NCI-H1092 (cell line): ENCODE data around the gene NCLN.
"Not testable (repeated sequence)": the region's sequence is repeated elsewhere in the genome, so short reads cannot be mapped to it uniquely, and the experiment has no call there.

Experiments used
- DNase-seq: peaks from one replicate; lab custom pipeline; 2025; lab: John Stamatoyannopoulos, UW

NCLN gene

DNA sequence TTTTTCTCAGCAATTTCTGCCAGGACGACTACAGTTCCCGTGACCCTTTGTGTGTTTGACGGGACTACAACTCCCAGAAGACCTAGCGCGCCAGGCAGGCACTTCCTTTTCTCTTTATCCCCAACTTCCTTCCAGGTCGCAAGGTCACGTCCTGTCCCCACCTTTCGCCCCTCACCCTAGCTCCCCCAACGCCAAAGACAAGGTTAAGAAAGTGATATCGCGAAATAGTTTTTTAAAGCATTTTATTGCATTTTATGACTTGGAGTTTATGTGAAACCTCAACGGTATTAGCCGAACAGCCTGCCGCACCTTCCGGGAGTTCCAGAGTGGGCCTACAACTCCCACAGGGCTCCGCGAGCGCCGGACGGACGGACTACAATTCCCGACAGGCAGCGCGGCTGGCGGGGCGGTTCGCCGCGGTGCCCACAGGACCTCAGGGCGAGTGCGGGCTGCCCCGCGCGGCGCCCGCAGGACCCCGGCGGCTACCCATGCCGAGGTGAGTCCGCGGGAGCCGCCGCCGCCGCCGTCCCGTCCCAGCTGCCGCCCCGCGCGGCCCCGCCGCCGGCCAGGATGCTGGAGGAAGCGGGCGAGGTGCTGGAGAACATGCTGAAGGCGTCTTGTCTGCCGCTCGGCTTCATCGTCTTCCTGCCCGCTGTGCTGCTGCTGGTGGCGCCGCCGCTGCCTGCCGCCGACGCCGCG, at the start of gene NCLN:
Gene NCLN, plus strand, starts transcription at position 470 of the 699 bp plus-strand sequence. Its CDS starts 101 bp downstream, at position 571.
- peak; percentile 88 for DNase-seq

GRCh38 chr19:3135961-3136683, 49.6 kb upstream of the NCLN start, which contains the start of gene GNA15:
Gene GNA15 (plus strand): TSS chr19:3136033. CDS start chr19:3136451, 418 bp downstream.
- no peak for DNase-seq

GRCh38 chr19:3136684-3137055, 49.1 kb upstream of the NCLN start:
- no peak for DNase-seq

DNA sequence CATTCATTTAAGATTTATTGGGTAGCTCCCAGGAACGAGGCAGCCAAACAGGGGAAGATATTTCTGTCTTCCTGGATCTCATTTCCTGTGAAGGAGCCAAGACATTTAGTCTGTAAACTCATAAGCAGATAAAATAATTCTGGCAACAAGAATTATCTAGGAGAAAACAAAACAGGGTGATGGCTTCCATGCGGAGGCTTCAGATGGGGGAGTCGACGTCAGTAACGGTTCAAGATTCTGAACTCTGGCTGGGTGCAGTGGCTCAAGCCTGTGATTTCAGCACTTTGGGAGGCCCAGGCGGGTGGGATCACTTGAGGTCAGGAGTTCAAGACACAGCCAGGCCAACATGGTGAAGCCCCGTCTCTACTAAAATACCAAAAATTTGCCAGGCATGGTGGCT, 48.6 kb upstream of the NCLN start:
- no peak for DNase-seq

DNA sequence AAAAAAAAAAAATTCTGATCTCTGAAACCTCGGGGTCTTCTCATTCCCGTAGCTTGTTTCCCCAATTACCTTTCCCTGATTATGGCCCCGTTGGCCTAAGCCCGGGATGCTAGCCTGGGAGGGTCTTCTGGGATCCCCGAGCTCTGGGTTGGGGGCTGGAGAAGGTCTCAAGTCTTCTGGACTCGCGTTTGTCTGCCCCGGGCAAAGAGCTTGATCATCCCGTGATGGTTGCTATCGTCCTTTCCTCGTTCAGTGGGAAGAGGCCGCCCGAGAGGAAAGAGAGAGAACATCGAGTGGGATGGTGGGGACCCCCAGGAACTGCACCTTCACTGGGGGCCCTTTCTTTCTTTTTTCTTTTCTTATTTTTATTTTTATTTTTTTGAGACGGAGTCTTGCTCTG, 47.5 kb upstream of the NCLN start:
- DNase-seq, result no peak

GRCh38 chr19:3140667-3141038, 45.1 kb upstream of the NCLN start:
- no peak for DNase-seq

- no peak for DNase-seq
Observed at GRCh38 chr19:3142292-3142670, 43.4 kb upstream of the NCLN start.

GRCh38 chr19:3142781-3143337, 42.9 kb upstream of the NCLN start:
- DNase-seq, result no peak

GRCh38 chr19:3145909-3146676, 39.6 kb upstream of the NCLN start:
- no peak for DNase-seq

- DNase-seq, result no peak
Observed at GRCh38 chr19:3146677-3147100, 39.0 kb upstream of the NCLN start.

GRCh38 chr19:3148503-3148902, 37.2 kb upstream of the NCLN start:
- no peak for DNase-seq

DNA sequence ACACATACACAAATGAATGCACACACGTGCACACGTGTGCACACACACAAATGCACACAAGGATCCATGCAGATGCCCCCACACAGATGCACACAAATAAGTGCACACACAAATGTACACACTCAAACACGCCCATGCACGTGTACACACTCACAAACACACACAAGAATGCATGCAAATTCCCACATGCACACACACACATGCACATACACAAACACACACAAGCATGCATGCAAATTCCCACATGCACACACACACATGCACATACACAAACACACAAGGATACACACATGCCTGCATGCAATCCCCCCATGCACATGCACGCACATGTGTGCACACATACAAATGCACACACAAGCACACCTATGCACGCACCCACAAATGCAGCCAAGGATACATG, 36.6 kb upstream of the NCLN start:
- DNase-seq, result no peak

DNA sequence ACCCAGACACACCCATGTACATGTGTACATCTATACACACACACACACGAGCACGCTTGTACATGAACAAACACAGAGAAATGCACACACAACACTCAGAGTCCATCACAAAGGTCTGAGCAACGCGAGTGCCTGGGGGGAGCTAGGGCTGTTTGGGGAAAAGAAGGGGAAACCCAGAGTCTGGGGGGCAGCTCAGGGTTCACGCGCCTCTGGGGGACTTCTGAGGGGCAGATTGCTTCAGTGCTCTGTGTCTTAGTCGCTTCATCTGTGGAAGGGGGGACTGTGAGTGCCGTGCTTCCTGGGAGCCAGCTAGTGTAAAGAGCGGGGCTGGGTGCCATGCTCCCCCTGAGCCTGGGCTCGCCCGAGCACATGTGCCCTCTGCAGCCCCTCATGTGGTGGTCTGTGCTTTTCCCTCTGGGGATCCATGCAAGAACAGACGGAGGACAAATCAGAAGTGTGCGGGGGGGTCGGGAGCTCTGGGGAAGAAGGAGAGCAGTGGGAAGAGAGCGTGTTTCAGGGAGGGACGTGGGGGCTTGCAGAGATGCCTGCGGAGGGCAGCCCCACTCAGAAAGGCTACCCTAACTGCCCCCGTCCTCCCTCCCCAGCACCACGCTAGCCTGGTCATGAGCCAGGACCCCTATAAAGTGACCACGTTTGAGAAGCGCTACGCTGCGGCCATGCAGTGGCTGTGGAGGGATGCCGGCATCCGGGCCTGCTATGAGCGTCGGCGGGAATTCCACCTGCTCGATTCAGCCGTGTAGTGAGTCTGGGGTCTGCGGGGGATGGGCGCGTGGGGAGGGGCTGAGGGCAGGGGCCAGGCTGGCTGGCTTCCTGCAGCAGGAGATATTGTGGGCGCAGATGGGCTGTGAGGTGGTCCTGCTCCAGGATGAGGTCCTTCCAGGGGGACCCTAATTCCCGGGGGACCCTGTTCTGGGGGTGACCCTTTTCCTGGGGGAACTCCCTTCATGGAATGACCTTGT, 35.9 kb upstream of the NCLN start:
- DNase-seq, result no peak

DNA sequence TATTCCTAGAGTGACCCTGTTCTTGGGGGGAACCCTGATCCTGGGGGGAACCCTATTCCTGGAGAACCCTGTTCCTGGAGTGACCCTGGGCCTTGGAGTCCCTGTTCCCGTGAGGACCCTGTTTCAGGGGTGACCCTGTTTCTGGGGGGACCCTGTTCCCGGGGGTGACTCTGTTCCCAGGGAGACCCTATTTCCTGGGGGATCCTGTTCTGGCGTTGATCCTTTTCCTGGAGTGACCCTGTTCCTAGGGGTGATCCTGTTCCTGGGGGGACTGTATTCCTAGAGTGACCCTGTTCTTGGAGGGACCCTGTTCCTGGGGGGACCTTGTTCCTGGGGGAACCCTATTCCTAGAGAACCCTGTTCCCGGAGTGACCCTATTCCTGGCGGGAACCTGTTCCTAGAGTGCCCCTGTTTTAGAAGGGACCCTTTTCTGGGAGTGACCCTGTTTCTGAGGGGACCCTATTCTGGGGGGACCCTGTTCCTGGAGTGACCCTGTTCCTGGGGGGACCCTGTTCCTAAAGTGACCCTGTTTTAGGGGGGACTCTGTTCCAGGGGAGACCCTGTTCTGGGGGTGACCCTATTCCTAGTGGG, 34.9 kb upstream of the NCLN start:
- DNase-seq, result no peak

- no peak for DNase-seq
Observed at GRCh38 chr19:3151563-3152418, 33.9 kb upstream of the NCLN start.

DNA sequence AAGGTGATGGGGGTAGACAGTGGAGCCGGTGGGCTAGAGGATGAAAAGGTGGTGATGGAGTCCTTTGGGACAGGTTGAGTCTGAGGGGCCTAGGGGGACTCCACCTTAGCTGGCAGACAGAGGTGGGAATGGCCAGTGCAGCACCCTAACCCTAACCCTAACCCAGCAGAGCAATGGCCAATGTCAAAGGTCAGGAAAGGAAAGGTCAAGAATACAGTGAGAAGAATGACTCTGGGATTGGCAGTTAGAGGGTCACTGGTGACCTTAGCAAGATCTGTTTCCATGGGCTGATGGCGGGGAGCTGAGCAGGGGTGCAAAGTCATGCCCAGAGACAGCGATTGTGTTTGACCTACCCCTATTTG, 33.3 kb upstream of the NCLN start:
- DNase-seq, result no peak

GRCh38 chr19:3153286-3154230, 32.2 kb upstream of the NCLN start:
- DNase-seq, result no peak

- not testable (repeated sequence) for DNase-seq
Observed at GRCh38 chr19:3154447-3154846, 31.3 kb upstream of the NCLN start.
